ENCODE data around the gene FOXN3.
"Not testable (repeated sequence)": the region's sequence is repeated elsewhere in the genome, so short reads cannot be mapped to it uniquely, and the experiment has no call there.

The FOXN3 gene

GRCh38 chr14:89117012-89117411 is 300.0 kb downstream of the FOXN3 start:
- DNase-seq, result no peak

DNA sequence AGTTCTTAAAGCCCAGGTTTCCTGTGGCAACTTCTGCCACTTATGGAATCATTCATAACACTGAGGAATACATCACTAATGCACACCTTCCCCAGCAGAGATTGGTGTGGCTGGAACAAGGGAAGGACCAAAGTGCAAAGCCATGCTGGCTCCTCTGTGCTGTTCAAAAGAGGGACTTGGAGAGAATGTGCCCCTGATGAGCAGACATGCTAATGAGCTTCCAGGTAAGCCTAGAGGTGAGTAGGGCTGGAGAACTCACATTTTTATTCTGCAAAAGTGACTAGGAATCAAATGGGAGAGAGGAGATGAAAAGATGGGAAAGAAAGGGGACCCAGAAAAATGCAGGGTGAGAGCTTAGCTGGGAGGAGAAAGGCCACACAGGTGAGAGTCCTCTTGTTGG is 302.9 kb downstream of the FOXN3 start:
- no peak for DNase-seq

GRCh38 chr14:89112720-89113119 is 304.3 kb downstream of the FOXN3 start:
- no peak for DNase-seq

DNA sequence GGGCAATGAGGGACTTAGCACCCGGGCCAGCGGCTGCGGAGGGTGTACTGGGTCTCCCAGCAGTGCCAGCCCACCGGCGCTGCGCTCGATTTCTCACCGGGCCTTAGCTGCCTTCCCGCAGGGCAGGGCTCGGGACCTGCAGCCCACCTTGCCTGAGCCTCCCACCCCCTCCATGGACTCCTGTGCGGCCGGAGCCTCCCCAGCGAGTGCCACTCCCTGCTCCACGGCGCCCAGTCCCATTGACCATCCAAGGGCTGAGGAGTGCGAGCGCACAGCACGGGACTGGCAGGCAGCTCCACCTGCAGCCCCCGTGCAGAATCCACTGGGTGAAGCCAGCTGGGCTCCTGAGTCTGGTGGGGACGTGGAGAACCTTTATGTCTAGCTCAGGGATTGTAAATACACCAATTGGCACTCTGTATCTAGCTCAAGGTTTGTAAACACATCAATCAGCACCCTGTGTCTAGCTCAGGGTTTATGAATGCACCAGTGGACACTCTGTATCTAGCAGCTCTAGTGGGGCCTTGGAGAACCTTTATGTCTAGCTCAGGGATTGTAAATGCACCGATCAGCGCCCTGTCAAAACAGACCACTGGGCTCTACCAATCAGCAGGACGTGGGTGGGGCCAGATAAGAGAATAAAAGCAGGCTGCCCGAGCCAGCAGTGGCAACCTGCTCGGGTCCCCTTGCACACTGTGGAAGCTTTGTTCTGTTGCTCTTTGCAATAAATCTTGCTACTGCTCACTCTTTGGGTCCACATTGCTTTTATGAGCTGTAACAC is 305.1 kb downstream of the FOXN3 start:
- not testable (repeated sequence) for DNase-seq

DNA sequence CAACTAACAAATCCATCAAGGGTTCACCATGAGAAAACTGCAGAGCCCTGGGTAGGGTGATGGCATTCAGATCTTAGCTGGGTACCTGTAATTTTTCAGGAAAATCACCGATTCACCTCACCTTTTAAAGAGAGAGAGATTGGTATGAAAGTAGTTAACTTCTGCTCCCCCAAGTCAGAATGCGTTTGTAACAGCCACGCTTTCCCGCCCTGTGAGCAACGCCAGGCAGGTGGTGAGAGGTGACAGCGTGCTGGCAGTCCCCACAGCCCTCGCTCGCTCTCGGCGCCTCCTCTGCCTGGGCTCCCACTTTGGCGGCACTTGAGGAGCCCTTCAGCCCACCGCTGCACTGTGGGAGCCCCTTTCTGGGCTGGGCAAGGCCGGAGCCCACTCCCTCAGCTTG is 305.8 kb downstream of the FOXN3 start:
- DNase-seq, result not testable (repeated sequence)

DNA sequence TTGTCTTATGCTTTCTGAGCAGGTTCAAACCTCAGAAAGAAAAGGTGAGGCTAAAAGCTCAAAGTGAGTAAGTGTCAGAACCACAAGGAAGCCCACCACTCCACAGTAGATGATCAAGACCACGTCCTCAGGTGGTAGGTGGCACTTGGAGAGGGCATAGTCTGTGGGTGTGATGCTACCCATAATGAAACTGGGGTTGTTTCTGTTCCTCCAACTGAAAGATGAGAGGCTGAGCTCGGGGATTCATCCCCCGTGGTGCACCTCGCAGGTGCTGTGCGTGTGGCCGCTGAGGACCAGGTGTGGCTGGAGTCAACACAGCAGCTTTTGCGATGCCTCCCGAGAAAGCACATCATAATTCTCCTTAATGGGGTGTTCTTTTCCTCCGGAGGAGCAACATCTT is 306.9 kb downstream of the FOXN3 start:
- DNase-seq, result no peak

- DNase-seq, result no peak
Observed at GRCh38 chr14:89108608-89109007, 308.4 kb downstream of the FOXN3 start.

- no peak for DNase-seq
Observed at GRCh38 chr14:89107626-89108025, 309.4 kb downstream of the FOXN3 start.
